Renal cortical epithelial cell (primary cell): ENCODE data around the gene MPC2. TPM values are rescaled to one million over a fixed set of nuclear protein-coding genes. Genes with fewer than 3 reads are reported as not detected.
"Not testable (repeated sequence)": the region's sequence is repeated elsewhere in the genome, so short reads cannot be mapped to it uniquely, and the experiment has no call there.

Experiments used
- DNase-seq: peaks from one replicate; pipeline ENCODE4 v3.0.0-alpha.2; 2011; ENCODE audit warnings: low read depth
- total RNA-seq: library from RNA; depleted of rRNA; stranded (reverse); fragments of >200 nt; gene quantifications from 2 replicates; pipeline ENCODE4 v1.2.3, GENCODE V29; 2014

The MPC2 gene
- total RNA-seq, 1 donor from 2014 or later: 39.0 TPM

- no peak for DNase-seq
Measured at GRCh38 chr1:167905182-167905581, 31.7 kb downstream of the MPC2 start.

GRCh38 chr1:167904652-167905130 lies 32.2 kb downstream of the MPC2 start:
- DNase-seq: no peak

GRCh38 chr1:167900907-167901306 lies 36.0 kb downstream of the MPC2 start:
- no peak for DNase-seq

GRCh38 chr1:167899253-167899681 lies 37.6 kb downstream of the MPC2 start:
- DNase-seq: no peak

GRCh38 chr1:167898578-167899222 lies 38.2 kb downstream of the MPC2 start:
- DNase-seq: no peak

GRCh38 chr1:167893798-167894197 lies 43.1 kb downstream of the MPC2 start:
- no peak for DNase-seq

- DNase-seq: no peak
Measured at GRCh38 chr1:167890400-167890799, 46.5 kb downstream of the MPC2 start.

- DNase-seq: not testable (repeated sequence)
Measured at GRCh38 chr1:167887187-167887586, 49.7 kb downstream of the MPC2 start.

GRCh38 chr1:167882376-167882775 lies 54.5 kb downstream of the MPC2 start:
- no peak for DNase-seq

- no peak for DNase-seq
Measured at GRCh38 chr1:167881786-167882185, 55.1 kb downstream of the MPC2 start.

GRCh38 chr1:167881069-167881468 lies 55.8 kb downstream of the MPC2 start:
- peak; percentile 34 for DNase-seq

- no peak for DNase-seq
Measured at GRCh38 chr1:167880580-167881021, 56.3 kb downstream of the MPC2 start.

GRCh38 chr1:167879508-167879907 lies 57.4 kb downstream of the MPC2 start:
- DNase-seq: no peak

GRCh38 chr1:167878372-167879160 lies 58.3 kb downstream of the MPC2 start:
- DNase-seq: no peak

GRCh38 chr1:167876597-167877175 lies 60.2 kb downstream of the MPC2 start:
- DNase-seq: no peak

- no peak for DNase-seq
Measured at GRCh38 chr1:167871331-167871730, 65.5 kb downstream of the MPC2 start.

GRCh38 chr1:167869157-167870001 lies 67.5 kb downstream of the MPC2 start:
- DNase-seq: not testable (repeated sequence)

- not testable (repeated sequence) for DNase-seq
Measured at GRCh38 chr1:167866739-167867414, 70.0 kb downstream of the MPC2 start.
